Endothelial cell of umbilical vein (primary cell): Measurements from ENCODE around the gene ARHGEF39. TPM values are rescaled to one million over a fixed set of nuclear protein-coding genes. Genes with fewer than 3 reads are reported as not detected.

Source experiments
- BruUV-seq: library from RNA; stranded (reverse); fragments of 400-500 nt; replicated peaks from 2 replicates; lab custom pipeline; 2021; lab: Mats Ljungman, UMichigan
- CTCF ChIA-PET: fragments of 300-600, 350-600 bp; sonication (Branson Sonifier 250); formaldehyde crosslinking; loops from one replicate; lab custom pipeline; 2021; ENCODE audit warnings: antibody characterized with exemption, inconsistent platforms; lab: Charles Lee
- POLR2A ChIA-PET: fragments of 300-600, 350-600 bp; sonication (Branson Sonifier 250); formaldehyde crosslinking; loops from one replicate; lab custom pipeline; 2021; ENCODE audit warnings: antibody characterized with exemption, inconsistent platforms; lab: Charles Lee
- DNase-seq: peaks from one replicate; pipeline ENCODE4 v3.0.0-alpha.2; 2011; ENCODE audit warnings: low read depth, low spot score
- FAIRE-seq: peaks from 2 replicates; lab custom pipeline; 2011; peaks lifted over from hg19 to GRCh38; lab: Jason Lieb, UNC
- H2AFZ ChIP-seq: 2 replicates; pipeline ENCODE4 v1.6.0; 2012; ENCODE audit warnings: low read depth, low read length, control low read depth, inconsistent platforms
- H3K27ac ChIP-seq: 2 replicates; pipeline ENCODE4 v1.5.1; 2011; ENCODE audit warnings: low read depth, mild to moderate bottlenecking, control low read depth, low read length, moderate library complexity; ENCODE audit not compliant: insufficient read depth
- H3K27me3 ChIP-seq, 2 experiments: 2 replicates each; pipeline versions ENCODE4 v1.6.0 to v1.6.1; 2011; ENCODE audit warnings: low read length in 2 of 2, mixed read lengths in 1 of 2; ENCODE audit not compliant: control insufficient read depth in 2 of 2, insufficient read depth in 2 of 2
- H3K36me3 ChIP-seq, 2 experiments: 2 replicates in 1 of 2; 3 replicates in 1 of 2; pipeline ENCODE4 v1.5.1; 2011; ENCODE audit warnings: low read length in 2 of 2, mild to moderate bottlenecking in 1 of 2, moderate library complexity in 1 of 2; ENCODE audit not compliant: control insufficient read depth in 2 of 2, insufficient read depth in 2 of 2; ENCODE audit errors: extremely low read depth in 1 of 2
- H3K4me1 ChIP-seq: 3 replicates; pipeline ENCODE4 v1.5.1; 2011; ENCODE audit warnings: mild to moderate bottlenecking, low read length; ENCODE audit not compliant: control insufficient read depth, insufficient read depth; ENCODE audit errors: extremely low read depth
- H3K4me2 ChIP-seq: 2 replicates; pipeline ENCODE4 v1.6.1; 2011; ENCODE audit warnings: low read length, control low read depth, mixed read lengths; ENCODE audit not compliant: insufficient read depth
- H3K4me3 ChIP-seq, 3 experiments: fragments of 200-600 bp in 1 of 3; sonication (generic), shearing (Covaris generic) in 1 of 3; replicated peaks in 1 of 3; 2 replicates each; pipeline ENCODE4 v1.5.1; 2011 to 2016; ENCODE audit warnings: control low read depth in 3 of 3, low read length in 3 of 3, mild to moderate bottlenecking in 2 of 3, inconsistent platforms in 1 of 3, low read depth in 1 of 3, moderate library complexity in 1 of 3; ENCODE audit not compliant: insufficient read depth in 1 of 3
- H3K79me2 ChIP-seq: 2 replicates; pipeline ENCODE4 v1.6.0; 2012; ENCODE audit warnings: low read length, inconsistent platforms; ENCODE audit not compliant: control insufficient read depth, insufficient read depth
- H3K9ac ChIP-seq: replicated peaks from 2 replicates; pipeline ENCODE3; 2011; ENCODE audit warnings: low read length, control low read depth; ENCODE audit not compliant: insufficient read depth; ENCODE audit errors: extremely low read depth
- H3K9me1 ChIP-seq: replicated peaks from 3 replicates; pipeline ENCODE4 v1.6.0; 2011; ENCODE audit warnings: mild to moderate bottlenecking, low read length; ENCODE audit not compliant: control insufficient read depth, insufficient read depth; ENCODE audit errors: extremely low read depth
- H3K9me3 ChIP-seq: replicated peaks from 2 replicates; pipeline ENCODE4 v1.5.1; 2012; ENCODE audit warnings: low read length, inconsistent platforms; ENCODE audit not compliant: control insufficient read depth, insufficient read depth
- H4K20me1 ChIP-seq: replicated peaks from 2 replicates; pipeline ENCODE3; 2011; ENCODE audit warnings: mild to moderate bottlenecking, low read length; ENCODE audit not compliant: control insufficient read depth, insufficient read depth; ENCODE audit errors: extremely low read depth
- CTCF ChIP-seq, 2 donors: IDR thresholded peaks; 1 replicate in 1 of 2; 2 replicates in 1 of 2; pipeline ENCODE4 v1.5.1; 2011; ENCODE audit warnings: low read length in 2 of 2, mild to moderate bottlenecking in 2 of 2, moderate library complexity in 2 of 2, control low read depth in 1 of 2, inconsistent platforms in 1 of 2, low read depth in 1 of 2; ENCODE audit not compliant: insufficient read depth in 1 of 2; ENCODE audit errors: extremely low read depth in 1 of 2
- EZH2 ChIP-seq: IDR thresholded peaks from 2 replicates; pipeline ENCODE4 v1.6.1; 2012; ENCODE audit warnings: borderline replicate concordance, low read depth, mild to moderate bottlenecking, moderate library complexity, low read length, inconsistent platforms; ENCODE audit not compliant: severe bottlenecking
- FOS ChIP-seq: IDR thresholded peaks from 2 replicates; pipeline ENCODE4 v1.6.1; 2011; ENCODE audit warnings: mild to moderate bottlenecking, low read length, moderate library complexity, borderline replicate concordance; ENCODE audit not compliant: insufficient read depth
- GATA2 ChIP-seq: IDR thresholded peaks from 2 replicates; pipeline ENCODE4 v1.7.0; 2011; ENCODE audit warnings: low read depth, mild to moderate bottlenecking, moderate library complexity, mixed read lengths, low read length; ENCODE audit not compliant: insufficient read length, insufficient read depth
- JUN ChIP-seq: IDR thresholded peaks from 2 replicates; pipeline ENCODE4 v1.6.1; 2011; ENCODE audit warnings: borderline replicate concordance, low read depth; ENCODE audit not compliant: insufficient read length, insufficient read depth
- MAX ChIP-seq: IDR thresholded peaks from 2 replicates; pipeline ENCODE4 v1.6.1; 2011; ENCODE audit not compliant: insufficient read depth, insufficient read length
- MYC ChIP-seq: IDR thresholded peaks from one replicate; pipeline ENCODE4 v1.6.1; 2011; ENCODE audit warnings: mild to moderate bottlenecking, low read depth, low read length
- POLR2A ChIP-seq: IDR thresholded peaks from 2 replicates; pipeline ENCODE4 v1.6.1; 2012; ENCODE audit warnings: low read depth, mild to moderate bottlenecking, control low read depth, low read length
- POLR2AphosphoS5 ChIP-seq: IDR thresholded peaks from 2 replicates; pipeline ENCODE4 v1.6.1; 2012; ENCODE audit warnings: low read depth, mild to moderate bottlenecking, control low read depth, low read length, moderate library complexity; ENCODE audit not compliant: insufficient read depth
- dilution Hi-C: fragments of 300-500 bp; cut with MboI; formaldehyde crosslinking; loops from one replicate; pipeline ENCODE4 v1.15.0; 2019; ENCODE audit warnings: low sequenced_read_pairs; ENCODE audit not compliant: extremely low pct_ligation_motif_present
- intact Hi-C: fragments of 100-400 bp; cut with micrococcal nuclease; formaldehyde crosslinking; loops from one replicate; pipeline ENCODE4 v1.10.0; 2022
- polyA plus RNA-seq, 4 experiments: library from polyadenylated mRNA; depleted of rRNA in 3 of 4; stranded (reverse) in 3 of 4; unstranded in 1 of 4; fragments of >200 nt; gene quantifications; 2 replicates each; pipeline versions ENCODE4 v1.2.1 to v1.2.3, GENCODE V29; 2011 to 2012; ENCODE audit warnings: missing spikeins in 1 of 4
- total RNA-seq: library from RNA; stranded (reverse); gene quantifications from 2 replicates; pipeline ENCODE4 v1.2.3, GENCODE V29; 2021

ARHGEF39 gene
- total and polyA plus RNA-seq, 2 donors (not counting 3 experiments of a cell fraction or from before 2014, with no cell fraction given): 4.7 to 6.5 TPM

GRCh38 chr9:35653611-35654010 is 11.4 kb downstream of the ARHGEF39 start:
- intact Hi-C loops: no loop called here
- H3K27ac ChIP-seq: no peak overlapping the region
- POLR2A ChIA-PET: no interaction called here

GRCh38 chr9:35652829-35653209 is 12.2 kb downstream of the ARHGEF39 start:
- no peaks in the 10 kb centered on the region for H3K9me3 ChIP-seq
- dilution Hi-C loops (no loop called here), intact Hi-C loops (no loop called here)
- no peak overlapping the region for H2AFZ ChIP-seq
- DNase-seq (no peak), FAIRE-seq (no peak)
- peaks cover 0 to 2% of the 10 kb centered on the region in 2 experiments for H3K27me3 ChIP-seq
- H3K9me1 ChIP-seq: no peaks in the 10 kb centered on the region
- no peak overlapping the region for H3K9ac ChIP-seq
- no peak overlapping the region for H3K4me2 ChIP-seq
- H3K4me1 ChIP-seq: no peaks in the 10 kb centered on the region
- no peaks in the 10 kb centered on the region for H3K36me3 ChIP-seq
- H3K27ac ChIP-seq: no peak overlapping the region
- H3K79me2 ChIP-seq: no peaks in the 10 kb centered on the region
- ChIA-PET POLR2A (no interaction called here), CTCF (interaction anchor here (1.5 kb wide), 1 partner anchor 44 kb away, joined by 3 read pairs; no protein-coding TSS in a partner anchor)
- BruUV-seq: no TSS peak
- TF ChIP-seq MAX (no peak), JUN (no peak), POLR2A (no peak), FOS (no peak), POLR2AphosphoS5 (no peak), MYC (no peak), EZH2 (no peak), GATA2 (no peak), CTCF (IDR thresholded peaks at IDR 0.05; ENCODE audit: extremely low read depth in 1 of 2, insufficient read depth in 1 of 2, low read depth in 1 of 2, low read length in 2 of 2) (no peak)
- H3K4me3 ChIP-seq: no peak overlapping the region
- no peaks in the 10 kb centered on the region for H4K20me1 ChIP-seq

More at GRCh38 chr9:35653611-35654010, 11.4 kb downstream of the ARHGEF39 start:
- no peak overlapping the region for H2AFZ ChIP-seq
- no peaks in the 10 kb centered on the region for H3K36me3 ChIP-seq
- no peak overlapping the region for H3K4me2 ChIP-seq
- H3K4me1 ChIP-seq: no peaks in the 10 kb centered on the region
- H3K79me2 ChIP-seq: no peaks in the 10 kb centered on the region
- no peak for DNase-seq
- no peaks in the 10 kb centered on the region for H4K20me1 ChIP-seq
- no TSS peak for BruUV-seq
- dilution Hi-C loops: no loop called here
- no peak for TF ChIP-seq POLR2AphosphoS5
- no peak overlapping the region for H3K9ac ChIP-seq
- H3K27me3 ChIP-seq: peaks cover 0 to 2% of the 10 kb centered on the region in 2 experiments
- no peak overlapping the region for H3K4me3 ChIP-seq
- no peak for FAIRE-seq
- CTCF ChIA-PET: interaction anchor here (1.5 kb wide), 1 partner anchor 43 kb away, joined by 3 read pairs; no protein-coding TSS in a partner anchor
- no peaks in the 10 kb centered on the region for H3K9me1 ChIP-seq
- no peaks in the 10 kb centered on the region for H3K9me3 ChIP-seq
